Measurements from ENCODE around the gene ARMC3.
"Not testable (repeated sequence)": the region's sequence is repeated elsewhere in the genome, so short reads cannot be mapped to it uniquely, and the experiment has no call there.

Gene ARMC3

DNA sequence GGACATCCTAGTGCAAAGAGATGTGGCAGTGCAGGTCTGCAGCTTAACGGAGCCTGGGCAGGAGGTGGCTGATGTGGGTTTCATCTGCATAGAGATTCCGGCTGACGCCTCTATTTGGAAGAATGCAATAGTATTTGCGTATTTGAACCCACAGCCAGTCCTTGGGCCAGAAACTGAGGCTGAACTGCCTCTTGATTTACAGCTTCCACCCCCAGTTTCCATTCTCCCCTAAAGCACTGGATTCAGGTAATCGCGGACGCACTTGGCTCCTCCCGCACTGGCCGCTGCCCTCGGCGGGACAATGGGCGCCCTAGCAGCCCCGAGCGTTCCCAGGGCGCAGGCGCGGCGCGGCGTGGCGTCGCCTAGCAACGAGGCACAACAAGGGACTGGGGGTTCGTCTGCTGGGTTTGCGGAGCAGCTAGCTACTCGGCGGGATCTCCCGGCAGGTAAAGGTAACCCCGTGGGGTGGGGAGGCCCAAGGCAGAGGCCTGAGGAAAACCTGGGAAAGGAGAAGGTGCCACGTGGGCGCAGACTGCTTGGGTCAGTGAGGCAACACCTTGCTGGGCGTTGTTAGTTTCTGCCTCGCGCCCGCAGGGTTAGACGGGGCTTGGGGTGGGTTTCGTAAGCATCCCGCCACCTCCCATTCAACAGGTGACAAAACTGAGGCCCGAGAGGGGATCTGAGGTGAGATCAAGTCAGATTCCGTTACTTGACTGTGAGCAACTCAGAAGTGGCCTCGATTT is at the start of gene ARMC3:
Gene ARMC3 (plus strand): TSS at position 393 of the 743 bp plus-strand sequence. CDS start 3,944 bp downstream, outside the sequence.
- no peak for DNase-seq (ENCODE audit: low spot score)

DNA sequence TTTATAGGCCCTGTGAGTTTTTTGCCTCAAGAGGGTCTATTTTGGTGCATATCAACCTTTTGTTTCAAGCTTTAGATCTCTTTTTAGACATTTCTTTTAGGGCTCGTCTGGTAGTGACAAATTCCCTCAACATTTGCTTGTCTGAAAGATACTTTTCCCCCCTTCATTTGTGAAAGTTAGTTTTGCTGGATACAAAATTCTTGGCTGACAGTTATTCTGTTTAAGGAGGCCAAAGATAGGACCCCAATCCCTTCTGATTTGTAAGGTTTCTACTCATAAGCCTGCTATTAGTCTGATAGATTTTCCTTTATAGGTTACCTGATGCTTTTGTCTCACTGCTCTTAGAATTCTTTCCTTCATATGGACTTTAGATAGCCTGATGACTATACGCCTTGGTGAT is 36.1 kb upstream of the ARMC3 start:
- DNase-seq (ENCODE audit: low spot score): no peak

DNA sequence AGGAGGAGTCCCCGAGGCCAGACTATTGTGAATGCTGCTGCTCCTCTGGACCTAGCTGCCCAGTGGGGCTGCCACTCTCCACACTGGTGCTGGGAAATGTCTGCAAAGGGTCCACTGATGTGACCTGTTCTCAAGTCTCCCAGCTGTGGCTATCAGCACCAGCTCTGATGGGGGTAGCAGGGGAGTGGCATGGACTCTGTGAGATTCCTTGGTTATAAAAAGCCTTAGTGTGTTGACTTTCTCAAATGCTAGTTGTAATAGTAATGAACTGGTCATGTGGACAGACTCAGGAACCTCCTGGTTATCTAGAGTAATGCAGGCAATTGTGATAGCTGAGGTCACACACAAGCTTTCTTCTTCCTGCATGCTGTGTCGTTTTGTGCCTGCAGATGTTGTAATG is 34.1 kb upstream of the ARMC3 start:
- DNase-seq (ENCODE audit: low spot score): no peak

DNA sequence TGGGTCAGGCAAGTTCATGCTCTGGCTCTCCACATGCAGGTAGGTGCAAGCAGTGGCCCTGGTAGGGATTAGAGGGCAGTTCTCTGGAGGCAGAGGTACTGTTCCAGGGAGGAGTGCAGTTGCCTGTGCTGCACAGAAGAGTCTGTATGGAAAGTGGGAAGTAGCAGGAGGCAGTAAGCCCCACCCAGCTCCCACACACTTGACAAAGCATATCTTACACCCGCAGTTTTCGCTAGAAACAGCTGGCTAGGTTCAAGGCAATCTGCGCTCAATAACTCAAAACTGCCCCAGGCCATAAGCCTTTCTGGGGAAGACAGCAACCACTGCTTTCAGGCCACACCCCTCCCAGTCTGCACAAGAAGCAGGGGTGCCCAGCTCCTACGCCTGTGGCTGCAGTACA is 33.1 kb upstream of the ARMC3 start:
- DNase-seq (ENCODE audit: low spot score): no peak

DNA sequence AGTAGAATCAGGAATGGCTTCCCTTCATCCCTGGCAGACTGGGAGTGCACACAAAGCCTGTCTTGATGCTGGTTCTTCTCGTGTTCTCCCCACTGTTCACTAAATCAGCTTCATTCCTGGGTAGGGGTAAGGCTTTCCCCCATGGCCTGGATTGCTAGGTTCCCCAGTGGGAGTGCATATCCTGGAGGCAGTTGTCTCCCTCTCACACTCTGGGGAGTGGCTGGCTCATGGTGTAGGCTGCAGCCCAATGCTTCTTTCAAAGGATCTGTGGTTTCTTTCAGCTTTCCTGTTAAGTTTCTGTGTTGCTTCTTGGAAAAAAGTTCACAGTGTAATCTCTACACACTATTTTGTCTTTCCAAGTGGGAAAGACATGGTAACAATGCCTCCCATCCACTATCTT is 32.6 kb upstream of the ARMC3 start:
- no peak for DNase-seq (ENCODE audit: low spot score)

GRCh38 chr10:22897371-22897770 is 30.5 kb upstream of the ARMC3 start:
- DNase-seq (ENCODE audit: low spot score): no peak

DNA sequence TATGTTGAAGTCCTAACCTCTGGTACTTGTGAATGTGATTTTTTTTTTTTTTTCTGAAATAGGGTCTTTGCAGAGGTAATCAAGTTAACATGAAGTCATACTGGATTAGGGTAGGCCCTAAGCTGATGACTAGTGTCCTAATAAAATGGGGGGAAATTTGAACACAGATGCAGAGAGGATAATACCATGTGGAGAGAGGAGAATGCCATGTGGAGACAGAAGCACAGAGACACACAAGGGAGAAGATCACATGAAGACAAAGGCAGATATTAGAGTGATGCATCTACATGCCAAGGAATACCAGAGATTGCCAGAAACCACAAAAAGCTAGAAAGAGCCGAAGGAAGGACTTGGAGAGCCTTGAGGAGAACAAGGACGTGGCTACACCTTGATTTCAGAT is 28.5 kb upstream of the ARMC3 start:
- DNase-seq (ENCODE audit: low spot score): no peak

GRCh38 chr10:22899775-22900174 is 28.1 kb upstream of the ARMC3 start:
- no peak for DNase-seq (ENCODE audit: low spot score)

- DNase-seq (ENCODE audit: low spot score): no peak
Measured at GRCh38 chr10:22900841-22901601, 26.8 kb upstream of the ARMC3 start.

- DNase-seq (ENCODE audit: low spot score): not testable (repeated sequence)
Measured at GRCh38 chr10:22902147-22902546, 25.7 kb upstream of the ARMC3 start.

DNA sequence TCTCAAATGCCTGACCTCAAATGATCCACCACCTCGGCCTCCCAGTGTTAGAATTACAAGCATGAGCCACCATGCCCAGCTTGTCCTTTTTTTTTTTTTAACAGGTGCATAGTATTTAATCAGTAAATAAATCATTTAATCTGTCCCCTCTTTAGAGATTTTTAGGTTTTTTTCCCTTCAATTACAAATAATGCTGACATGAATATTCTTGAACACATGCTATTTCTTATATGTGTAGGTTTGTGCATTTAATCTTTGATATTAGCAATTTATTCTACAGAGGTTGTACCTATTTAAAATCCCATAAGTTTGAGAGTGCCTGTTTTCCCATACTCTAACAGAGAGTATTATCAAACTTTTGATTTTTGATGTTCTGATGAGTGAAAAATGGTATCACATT is 24.2 kb upstream of the ARMC3 start:
- DNase-seq (ENCODE audit: low spot score): no peak

DNA sequence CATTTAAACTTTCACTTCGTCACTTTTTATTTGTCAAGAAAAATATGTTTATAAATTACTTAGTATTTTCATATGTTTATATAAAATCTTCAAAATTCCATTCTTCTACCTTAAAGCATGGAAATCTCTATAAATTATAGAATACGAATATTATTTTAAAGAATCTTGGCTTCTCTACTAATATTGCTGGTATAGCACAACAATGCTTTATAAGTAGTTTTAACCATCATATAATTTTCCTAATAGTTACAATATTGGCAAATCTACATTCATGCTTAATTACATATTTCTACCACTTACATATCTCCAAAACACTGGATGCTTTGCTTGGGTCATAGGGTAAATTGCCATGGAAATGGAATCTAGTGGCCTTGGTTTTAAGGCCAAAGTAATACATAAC is 21.1 kb upstream of the ARMC3 start:
- no peak for DNase-seq (ENCODE audit: low spot score)

GRCh38 chr10:22908837-22909236 is 19.0 kb upstream of the ARMC3 start:
- no peak for DNase-seq (ENCODE audit: low spot score)

DNA sequence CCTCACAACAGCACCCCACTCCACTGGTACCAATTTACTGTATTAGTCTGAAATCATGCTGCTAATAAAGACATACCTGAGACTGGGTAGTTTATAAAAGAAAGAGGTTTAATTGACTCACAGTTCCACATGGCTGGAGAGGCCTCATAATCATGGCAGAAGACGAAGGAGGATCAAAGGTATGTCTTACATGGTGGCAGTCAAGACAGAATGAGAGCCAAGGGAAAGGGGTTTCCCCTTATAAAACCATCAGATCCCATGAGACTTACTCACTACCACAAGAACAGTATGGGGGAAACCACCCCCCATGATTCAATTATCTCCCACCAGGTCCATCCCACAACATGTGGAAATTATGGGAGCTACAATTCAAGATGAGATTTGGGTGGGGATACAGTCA is 18.2 kb upstream of the ARMC3 start:
- DNase-seq (ENCODE audit: low spot score): not testable (repeated sequence)

GRCh38 chr10:22911067-22911466 is 16.8 kb upstream of the ARMC3 start:
- DNase-seq (ENCODE audit: low spot score): no peak

GRCh38 chr10:22911889-22912762 is 15.7 kb upstream of the ARMC3 start:
- no peak for DNase-seq (ENCODE audit: low spot score)

GRCh38 chr10:22912763-22913384 is 15.0 kb upstream of the ARMC3 start:
- no peak for DNase-seq (ENCODE audit: low spot score)

DNA sequence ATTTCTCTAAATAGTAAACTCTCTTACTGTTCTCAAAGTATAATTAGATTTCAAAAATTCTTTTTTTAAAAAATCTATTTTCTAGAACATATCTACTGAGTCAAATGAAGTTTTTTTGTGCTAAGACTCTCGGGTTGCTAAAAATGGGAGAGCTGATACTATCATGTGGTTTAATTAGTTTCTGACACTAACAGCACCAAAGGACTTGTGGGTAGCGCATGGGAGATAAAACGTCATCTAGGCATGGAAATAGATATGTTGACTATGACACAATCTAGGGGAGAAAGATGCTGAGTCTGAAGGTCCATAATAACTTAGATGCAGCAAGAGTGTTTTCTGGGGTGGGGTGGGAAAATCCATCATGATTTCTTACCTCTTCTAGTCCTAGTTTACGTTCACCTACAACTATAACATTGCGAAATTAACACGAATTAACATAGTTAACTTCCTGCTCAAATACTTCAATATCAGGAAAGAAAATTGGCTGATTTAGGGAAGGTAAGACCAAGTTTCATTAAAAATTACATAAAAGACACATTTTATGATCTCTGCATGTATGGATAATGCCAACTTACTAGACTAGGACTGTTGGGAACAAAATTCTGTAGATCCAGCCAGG is 14.3 kb upstream of the ARMC3 start:
- no peak for DNase-seq (ENCODE audit: low spot score)

GRCh38 chr10:22915314-22915713 is 12.5 kb upstream of the ARMC3 start:
- DNase-seq (ENCODE audit: low spot score): no peak

DNA sequence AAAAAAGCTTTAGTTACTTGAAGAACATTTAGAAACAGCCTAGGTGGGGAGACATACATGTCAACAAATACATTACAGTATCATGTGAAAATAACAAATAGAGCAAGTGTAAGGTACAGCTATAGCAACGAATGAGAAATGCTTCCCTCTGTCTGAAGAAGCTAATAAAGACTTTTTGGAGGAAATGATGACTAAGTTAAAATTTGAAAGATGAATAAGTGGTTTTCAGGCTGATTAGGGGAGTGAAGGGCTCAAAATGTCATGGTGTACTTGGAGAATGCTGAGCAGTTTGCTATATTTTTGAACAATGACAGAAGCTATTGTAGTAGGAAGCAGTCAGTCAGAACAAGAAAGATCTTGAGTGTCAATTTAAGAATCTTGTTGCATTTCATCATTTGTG is 2.8 kb upstream of the ARMC3 start:
- DNase-seq (ENCODE audit: low spot score): no peak

DNA sequence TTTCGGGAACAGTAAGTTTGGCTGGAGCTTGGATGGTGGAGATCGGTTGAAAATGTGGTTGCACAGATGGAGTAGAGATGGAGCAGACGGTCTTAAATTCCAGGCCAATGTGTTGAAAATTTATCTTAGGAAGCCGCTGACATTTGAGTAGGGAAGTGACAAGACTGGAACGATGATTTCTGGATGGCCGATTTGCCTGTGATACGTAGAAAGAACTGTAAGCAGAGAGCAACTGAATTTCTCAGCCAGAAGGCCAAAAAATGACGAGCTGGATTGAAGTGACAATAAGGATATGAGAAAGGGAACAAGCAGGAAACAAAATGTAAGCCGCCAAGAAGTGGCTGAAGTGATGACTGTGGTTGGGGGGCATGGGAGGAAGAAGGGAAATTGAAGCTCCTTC is 687 bp upstream of the ARMC3 start:
- no peak for DNase-seq (ENCODE audit: low spot score)

- DNase-seq (ENCODE audit: low spot score): not testable (repeated sequence)
Measured at GRCh38 chr10:22929053-22929452, 1.2 kb downstream of the ARMC3 start.
